Suppressor macrophage treated with lipopolysaccharide for 4 hours (primary cell): ENCODE measurements around the gene NPIPB9.
"Not testable (repeated sequence)": the region's sequence is repeated elsewhere in the genome, so short reads cannot be mapped to it uniquely, and the experiment has no call there.

Experiments used
- DNase-seq: peaks from one replicate; pipeline ENCODE4 v3.0.0-alpha.2; 2020

NPIPB9 gene

DNA sequence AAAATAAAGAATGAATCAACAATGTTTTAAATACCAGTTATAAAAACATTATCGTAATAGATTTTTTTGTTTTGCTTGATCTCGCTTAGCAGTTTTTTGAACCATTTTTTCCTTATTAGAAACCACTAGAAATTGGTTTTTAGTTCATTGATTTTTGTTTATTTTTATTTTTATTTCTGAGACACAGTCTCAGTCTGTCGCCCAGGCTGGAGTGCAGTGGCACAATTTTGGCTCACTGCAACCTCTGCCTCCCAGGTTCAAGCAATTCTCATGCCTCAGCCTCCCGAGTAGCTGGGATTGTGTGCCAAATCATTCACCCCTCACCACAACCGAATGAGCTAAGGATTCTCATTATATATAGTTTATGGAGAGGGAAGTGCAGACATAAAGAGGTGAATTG is at the start of gene NPIPB9:
Gene NPIPB9 (plus strand): TSS at position 301 of the 400 bp plus-strand sequence.
- DNase-seq: not testable (repeated sequence)

DNA sequence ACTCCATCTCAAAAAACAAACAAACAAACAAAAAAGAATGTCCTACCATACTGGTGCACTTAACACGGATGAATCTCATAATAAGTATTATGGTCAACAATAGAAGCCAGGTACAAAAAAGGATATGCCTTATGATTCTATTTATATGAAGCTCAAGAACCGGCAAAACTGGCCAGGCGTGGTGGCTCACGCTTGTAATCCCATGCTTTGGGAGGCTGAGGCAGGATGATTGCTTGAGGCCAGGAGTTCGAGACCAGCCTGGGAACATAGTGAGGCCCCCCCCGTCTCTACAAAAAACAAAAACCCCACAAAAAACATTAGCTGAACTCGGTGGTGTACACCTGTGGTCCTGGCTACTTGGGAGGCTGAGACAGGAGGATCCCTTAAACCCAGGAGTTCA is 47.3 kb upstream of the NPIPB9 start:
- DNase-seq: not testable (repeated sequence)

DNA sequence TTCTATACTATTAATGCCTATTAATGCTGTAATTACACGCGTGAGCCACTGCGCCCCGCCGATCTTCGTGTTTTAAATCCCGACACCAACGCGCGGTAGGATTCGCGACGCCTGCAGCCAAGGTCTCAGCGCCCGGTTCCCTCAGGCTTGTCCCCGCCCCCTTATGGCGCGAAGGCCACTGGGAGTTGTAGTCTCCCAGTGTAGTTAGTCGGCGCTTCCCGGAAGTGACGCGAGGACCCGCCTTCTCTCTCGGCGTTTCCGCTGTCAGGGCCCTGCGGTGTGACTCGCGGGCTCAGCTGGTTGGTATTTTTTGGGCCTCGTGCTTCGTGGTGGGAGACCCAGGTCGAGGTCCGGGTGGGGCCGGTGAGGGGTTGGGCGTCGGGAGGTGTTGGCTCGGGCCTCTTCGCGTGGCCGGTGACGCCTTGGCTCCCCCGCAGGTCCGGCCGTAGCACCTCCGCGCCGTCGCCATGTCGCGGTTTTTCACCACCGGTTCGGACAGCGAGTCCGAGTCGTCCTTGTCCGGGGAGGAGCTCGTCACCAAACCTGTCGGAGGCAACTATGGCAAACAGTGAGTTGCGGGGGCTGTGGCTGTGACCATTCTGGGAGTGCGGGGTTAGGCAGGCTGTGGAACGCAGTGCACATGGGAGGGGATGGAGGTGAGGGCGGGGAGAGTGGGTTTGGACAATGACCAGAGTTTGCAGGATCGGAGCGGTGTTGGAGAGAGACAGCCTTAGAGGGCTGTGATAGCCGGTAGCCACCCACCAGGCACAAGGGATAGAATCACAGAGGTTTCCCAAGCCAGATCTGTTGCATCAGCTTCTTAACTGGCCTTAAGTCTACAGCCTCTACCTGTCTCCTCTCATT is 40.1 kb upstream of the NPIPB9 start, which contains the start of gene EIF3C:
Gene EIF3C (plus strand): TSS at position 245 of the 864 bp plus-strand sequence. CDS start 223 bp downstream, at position 468.
- DNase-seq: not testable (repeated sequence)

DNA sequence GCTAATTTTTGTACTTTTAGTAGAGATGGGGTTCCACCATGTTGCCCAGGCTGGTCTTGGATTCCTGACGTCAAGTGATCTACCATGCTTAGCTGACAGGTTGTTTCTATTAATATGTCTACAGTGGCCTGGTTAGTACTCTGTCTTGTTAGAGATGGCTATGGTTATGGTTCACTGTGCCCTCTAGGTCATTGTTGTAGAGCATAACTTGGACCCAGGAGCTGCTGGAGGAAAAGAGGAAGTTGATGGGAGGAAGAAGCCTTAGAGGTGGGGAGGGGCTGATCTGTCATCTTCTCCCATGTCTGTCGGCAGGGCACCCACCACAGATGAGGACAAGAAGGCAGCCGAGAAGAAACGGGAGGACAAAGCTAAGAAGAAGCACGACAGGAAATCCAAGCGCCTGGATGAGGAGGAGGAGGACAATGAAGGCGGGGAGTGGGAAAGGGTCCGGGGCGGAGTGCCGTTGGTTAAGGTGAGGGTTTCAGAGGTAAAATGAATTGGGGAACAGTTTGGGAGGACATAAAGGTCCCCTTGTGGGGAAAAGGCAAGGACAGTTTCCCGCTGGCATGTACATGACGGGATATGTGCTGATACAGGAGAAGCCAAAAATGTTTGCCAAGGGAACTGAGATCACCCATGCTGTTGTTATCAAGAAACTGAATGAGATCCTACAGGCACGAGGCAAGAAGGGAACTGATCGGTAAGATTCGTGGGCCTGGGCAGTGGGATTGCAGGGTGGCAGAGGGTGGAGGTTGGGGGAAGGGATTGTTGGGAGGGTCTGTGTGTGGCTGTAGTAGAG is 28.5 kb upstream of the NPIPB9 start:
- DNase-seq: not testable (repeated sequence)

DNA sequence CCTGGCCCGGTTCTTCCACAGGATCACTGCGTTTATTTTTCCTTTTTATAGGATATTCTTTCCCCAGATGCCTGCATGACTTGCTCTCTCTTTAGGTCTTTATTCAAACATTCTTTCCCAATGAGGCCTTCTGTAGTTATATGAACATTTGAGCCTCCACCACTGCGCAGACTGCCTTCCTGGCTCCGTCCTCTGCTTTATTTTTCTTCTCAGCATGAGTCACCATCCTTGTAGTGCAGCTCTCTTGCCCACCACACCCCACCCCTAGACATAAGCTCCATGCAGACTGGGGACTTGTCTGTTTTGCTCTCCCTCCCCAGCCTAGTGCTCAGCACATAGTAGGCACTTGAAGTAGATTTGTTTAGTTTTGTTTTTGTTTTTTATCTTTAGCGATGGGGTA is 20.3 kb upstream of the NPIPB9 start:
- not testable (repeated sequence) for DNase-seq

DNA sequence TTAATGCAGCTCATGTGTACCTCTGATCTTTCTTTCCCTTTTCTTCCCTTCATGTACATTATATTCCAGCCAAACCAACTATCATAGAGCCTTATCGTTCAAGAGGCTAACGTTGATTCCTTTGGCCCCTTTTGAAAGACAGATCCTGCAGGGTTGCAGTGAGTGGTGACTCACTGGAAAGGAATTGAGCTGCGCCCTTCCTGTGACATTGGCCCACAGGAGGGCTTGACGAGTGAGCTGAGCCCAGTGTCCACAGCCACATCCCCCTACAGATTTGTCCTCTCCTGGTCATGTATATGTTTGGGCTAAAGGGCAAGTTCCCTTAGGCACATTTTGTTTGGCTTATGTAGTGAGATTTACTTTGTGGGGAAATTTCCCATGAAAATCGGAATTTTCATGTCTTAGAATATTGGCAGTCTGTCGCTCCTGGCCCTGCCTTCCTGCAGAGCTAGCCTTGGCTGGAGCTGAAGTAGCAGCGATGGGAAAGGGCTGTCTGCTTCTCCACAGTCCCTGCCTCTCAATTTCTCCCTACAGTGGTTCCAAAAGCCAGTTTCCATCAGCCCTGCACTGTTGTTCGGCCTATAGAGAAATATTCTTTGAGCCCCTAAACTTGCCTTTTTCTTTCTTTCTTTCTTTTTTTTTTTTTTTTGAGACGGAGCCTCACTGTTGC is 19.0 kb upstream of the NPIPB9 start:
- not testable (repeated sequence) for DNase-seq

DNA sequence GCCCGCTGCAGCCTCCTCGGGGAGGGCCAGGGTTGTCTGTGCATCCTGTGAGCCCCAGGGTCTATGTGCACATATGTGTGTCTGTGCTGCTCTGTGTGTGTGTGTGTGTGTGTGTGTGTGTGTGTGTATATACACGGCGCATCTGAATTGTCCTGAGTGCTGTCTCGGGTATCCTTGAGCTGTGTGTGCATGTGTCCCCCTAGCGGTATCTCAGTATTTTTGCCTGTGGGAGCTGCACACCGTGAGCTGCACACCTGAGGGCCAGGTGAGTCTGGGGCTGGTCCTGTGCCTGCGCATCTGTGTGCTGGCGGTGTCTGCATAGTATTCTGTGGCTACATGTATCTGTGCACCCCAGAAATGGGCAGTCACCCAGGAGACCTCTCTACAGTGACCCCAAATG is 11.8 kb upstream of the NPIPB9 start:
- DNase-seq: not testable (repeated sequence)

DNA sequence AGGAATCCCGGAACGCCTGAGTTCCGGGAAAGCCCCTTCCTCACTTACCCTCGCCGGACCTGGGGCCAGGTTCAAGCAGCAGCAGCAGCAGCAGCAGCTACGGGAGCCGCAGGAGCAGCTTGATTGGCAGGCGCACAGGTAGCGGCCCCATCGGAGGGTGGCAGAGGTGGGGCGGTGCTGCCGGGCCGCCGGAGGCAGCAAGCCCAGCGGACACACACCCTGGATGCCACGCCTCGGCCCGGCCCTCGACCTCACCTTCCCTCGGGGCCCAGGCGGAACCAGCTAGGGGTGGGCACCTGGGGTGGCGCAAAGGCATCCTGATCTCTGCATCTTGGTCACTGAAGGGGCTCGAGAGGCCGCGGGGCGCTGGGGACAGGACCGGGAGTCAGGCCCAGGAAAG is 11.0 kb upstream of the NPIPB9 start:
- not testable (repeated sequence) for DNase-seq

DNA sequence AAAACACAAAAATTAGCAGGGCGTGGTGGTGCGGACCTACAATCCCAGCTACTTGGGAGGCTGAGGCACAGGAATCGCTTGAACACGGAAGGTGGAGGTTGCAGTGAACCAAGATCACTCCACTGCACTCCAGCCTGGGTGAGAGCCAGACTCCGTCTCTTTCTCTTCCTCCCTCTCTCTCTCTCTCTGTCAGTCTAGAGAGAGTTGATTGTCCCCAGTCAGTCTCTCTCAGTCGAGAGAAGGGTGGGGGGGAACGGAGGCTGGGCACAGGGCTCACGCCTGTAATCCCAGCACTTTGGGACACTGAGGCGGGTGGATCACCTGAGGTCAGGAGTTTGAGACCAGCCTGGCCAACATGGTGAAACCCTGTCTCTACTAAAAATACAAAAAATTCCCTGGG is 10.3 kb upstream of the NPIPB9 start:
- DNase-seq: not testable (repeated sequence)

DNA sequence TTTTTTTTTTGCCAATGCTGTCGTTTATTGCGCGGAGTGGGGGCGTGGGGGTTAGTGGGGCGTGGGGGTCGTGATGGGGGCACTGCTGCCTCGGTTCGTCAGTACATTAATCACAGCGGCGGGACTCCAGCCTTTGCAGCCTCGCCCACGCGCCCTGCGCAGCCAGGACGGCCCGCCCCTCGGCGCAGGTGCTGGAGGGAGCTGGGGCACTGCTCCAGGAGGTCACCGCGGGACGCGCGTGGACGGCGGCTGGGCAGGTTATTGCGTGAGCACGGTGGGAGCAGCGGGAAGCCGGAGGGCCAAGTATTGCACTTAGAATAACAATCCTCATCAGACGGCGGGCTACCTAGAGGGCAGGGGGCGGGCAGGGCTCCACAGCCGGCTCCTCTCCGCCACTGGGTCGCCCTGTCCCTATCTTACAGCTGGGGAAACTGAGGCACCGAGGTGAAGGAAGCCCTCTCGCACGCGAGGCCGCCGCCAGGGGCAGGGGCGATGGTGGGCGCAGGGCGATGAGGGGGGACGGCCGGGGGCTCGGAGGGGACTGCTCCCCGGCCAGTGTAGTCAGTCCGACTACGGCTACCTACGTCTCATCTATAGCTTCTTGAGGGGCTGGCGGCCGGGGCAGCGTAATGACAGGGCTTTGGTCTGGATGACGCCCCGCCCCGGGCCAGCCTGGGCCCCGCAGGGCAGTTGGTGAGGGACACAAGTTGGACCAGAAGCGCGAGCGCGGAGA is 4.8 kb upstream of the NPIPB9 start:
- DNase-seq: not testable (repeated sequence)

DNA sequence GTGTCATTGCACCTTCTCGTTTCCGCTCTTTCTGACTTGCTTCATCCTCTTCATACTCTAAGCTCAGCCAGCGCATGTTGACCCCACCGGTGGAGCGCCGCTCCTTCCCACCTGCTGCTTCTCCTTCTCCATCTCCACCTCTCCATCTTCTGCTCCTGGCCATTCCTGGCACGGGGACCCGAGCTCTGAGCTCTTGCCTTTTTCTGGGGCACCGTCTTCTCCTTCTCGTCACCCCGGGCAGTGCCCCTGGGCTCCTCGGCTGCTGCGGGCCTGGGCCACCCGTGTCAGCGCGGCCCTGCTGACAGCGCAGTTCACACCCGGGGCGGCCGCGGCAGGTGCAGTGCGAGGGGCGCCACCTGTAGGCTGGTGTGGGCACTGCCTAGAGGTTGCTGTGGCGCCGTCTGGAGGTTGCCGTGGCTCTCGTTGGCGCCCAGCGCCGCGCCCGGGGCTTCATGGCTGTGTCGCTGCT is 1.6 kb upstream of the NPIPB9 start:
- not testable (repeated sequence) for DNase-seq

DNA sequence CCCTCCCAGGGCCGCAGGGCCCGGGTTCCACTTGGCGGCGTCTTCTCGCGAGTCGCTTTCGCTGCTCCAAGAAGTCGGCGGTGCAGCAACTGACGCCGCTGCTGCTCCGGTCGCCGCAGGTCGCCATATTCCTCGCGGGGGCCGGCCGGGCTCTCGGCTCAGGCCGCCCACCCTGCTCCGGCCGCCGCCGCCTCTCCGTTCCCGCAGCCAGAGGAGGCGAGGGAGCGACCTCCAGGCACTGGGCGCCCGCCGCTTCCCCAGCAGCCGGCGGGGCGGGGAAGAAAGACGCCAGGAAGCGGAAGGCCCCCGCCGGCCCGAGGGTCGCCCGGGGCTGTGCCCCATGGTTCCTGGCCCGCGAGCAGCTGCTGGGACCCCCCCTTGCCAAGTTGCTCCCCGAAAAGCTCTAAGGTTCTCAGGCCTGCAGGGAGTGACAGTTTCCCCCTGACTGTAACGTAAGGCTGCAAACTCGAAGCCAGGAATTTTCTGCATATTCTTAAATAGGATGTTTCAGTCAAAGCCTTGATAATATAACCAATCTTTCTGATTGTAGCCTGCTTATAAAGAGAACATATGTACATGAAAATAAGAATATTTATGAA is 1.0 kb upstream of the NPIPB9 start:
- not testable (repeated sequence) for DNase-seq

DNA sequence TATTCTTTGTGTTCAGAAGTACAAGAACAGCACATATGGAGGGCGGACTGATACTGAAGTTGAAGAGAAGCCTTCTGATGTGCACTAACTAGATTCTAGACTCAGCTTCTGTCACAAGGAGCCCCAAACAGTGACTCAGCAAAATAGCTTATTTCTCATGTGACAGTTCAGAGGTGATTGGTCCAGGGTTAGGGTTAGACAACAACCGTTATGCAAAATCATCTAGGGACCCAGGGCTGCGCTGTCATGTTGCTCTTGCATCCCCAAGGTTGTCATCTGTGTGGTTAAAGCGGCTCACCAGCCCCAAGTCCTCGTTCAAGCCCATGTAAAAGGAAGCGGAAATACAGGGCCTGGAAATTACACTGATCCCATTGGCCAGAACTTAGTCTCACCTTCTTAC is 30.1 kb downstream of the NPIPB9 start:
- not testable (repeated sequence) for DNase-seq

DNA sequence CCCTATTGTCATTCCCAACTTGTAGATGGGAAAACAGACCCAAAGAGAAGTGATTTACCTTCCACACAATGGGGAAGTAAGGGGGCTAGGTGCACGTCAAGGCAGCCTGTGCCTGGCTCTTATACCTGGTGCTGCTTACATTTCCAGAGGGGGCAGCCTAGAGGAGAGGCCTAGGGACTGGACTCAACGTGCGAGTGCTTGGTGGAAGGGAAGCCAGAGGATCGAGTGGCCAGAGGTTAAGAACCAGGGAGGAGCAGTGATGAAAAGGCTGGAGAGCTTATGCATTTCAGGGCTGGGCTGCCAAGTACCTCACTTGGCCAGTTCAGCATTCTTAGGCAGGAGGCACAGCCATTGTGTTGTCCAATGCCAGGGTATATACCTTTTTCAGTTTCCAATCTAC is 30.8 kb downstream of the NPIPB9 start:
- not testable (repeated sequence) for DNase-seq

DNA sequence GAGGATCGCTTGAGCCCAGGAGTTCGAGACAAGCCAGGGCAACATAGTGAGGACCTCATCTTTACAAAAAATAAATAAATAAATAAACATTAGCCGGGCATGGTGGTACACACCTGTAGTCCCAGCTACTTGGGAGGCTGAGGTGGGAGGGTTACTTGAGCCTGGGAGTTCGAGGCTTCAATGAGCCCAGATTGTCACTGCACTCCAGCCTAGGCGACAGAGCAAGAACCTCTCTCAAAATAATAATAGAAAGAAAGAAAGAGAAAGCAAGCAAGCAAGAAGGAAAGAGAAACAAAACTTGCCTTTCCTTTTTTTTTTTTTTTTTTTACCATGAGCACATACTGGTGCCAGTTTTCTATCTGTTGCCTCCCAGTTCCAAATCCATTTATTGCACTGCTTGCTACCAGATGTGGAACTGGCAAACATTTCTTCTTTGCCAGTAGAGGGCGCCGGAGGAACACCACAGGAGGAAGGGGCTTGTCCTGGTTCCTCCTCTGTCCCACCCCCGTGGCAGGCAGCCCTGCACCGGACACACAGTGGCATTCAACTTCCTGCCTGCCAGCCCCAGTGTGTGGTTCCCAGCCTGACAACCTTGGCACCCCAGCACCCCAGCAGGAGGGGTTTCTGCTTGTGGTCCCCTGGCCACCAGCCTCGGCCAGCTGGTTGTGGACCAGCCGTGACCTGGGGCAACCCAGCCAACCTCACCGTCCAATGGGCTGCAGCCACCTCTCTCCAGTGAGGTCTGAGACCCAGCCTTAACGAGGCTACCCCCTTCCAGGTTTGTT is 50.8 kb downstream of the NPIPB9 start:
- not testable (repeated sequence) for DNase-seq

DNA sequence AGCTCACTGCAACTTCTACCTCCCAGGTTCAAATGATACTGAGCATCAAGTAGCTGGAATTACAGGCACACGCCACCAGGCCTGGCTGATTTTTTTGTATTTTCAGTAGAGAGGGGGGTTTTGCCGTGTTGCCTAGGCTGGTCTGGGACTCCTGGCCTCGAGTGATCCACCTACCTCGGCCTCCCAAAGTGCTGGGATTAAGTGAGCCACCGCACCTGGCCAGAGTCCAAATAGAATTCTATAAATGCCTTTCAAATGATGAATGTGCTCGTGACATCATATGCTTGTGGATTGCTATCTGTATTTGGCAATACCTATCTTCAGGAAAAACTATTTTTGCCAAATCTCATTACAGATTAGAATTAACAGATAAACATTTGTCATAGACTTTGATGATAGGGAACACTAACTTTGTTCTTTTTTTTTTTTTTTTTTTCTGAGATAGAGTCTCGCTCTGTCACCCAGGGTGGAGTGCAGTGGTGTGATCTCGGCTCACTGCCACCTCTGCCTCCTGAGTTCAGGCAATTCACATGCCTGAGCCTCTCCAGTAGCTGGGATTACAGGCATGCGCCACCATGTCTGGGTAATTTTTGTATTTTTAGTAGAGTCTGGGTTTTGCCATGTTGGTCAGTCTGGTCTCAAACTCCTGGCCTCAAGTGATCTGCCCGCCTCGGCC is 56.0 kb downstream of the NPIPB9 start:
- not testable (repeated sequence) for DNase-seq

DNA sequence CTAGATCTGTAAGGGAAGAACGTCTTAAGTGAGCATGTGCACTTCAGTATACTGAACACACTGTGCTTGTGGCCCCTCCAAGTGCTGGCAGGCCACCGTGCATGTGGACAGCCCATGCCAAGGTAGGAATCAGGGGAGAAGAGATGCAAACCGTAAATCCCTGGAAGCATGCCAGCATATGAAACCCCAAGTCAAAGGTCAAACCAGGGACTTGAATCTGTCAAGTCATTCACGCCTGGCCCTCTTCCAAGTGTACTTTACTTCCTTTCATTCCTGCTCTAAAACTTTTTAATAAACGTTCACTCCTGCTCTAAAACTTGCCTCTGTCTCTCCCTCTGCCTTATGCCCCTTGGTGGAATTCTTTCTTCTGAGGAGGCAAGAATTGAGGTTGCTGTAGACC is 68.4 kb downstream of the NPIPB9 start:
- no peak for DNase-seq

DNA sequence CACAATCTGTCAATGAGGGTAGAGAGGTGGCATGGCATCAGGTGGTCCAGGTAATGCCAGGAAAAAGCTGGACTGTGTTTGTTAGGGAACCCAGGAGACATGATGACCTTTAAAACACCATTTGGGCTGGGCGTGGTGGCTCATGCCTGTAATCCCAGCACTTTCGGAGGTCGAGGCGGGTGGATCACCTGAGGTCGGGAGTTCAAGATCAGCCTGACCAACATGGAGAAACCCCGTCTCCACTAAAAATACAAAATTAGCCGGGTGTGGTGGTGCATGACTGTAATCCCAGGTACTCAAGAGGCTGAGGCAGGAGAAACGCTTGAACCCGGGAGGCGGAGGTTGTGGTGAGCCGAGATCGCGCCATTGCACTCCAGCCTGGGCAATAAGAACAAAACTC is 69.0 kb downstream of the NPIPB9 start:
- not testable (repeated sequence) for DNase-seq

DNA sequence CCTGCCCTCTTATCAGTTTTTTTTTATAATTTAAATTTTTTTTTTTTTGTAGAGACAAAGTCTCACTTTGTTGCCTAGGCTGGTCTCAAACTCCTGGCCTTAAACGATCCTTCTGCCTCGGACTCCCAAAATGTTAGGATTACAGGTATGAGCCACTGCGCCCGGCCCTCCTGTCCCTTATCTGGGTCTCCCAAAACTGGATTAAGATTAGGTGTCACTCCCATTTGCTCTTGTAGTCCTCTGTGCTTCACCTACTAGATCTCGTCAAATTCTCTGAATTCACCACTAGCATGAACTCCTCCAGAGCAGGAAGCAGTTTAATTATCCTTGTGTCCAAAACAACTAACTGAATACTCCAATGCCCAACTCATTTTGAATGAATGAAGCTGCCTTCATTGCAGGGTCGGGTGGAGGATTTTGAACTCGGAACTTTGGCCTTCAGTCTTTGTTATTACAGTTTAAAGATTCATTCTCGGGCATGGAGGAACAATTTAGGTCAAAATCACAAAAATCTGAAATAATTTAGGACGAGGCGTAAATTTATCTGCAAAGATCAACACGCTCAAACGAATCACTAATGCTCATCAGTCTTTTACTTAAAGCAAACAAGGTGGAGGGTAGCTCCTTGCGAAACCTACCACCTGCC is 70.4 kb downstream of the NPIPB9 start:
- DNase-seq: no peak
